CD14-positive monocyte (primary cell): Measurements from ENCODE around the gene WDR33. TPM values are rescaled to one million over a fixed set of nuclear protein-coding genes. Genes with fewer than 3 reads are reported as not detected.

ENCODE experiments used
- DNase-seq, 3 donors: peaks; one replicate each; pipeline ENCODE4 v3.0.0-alpha.2; 2011 to 2022
- H2AFZ ChIP-seq: 2 replicates; pipeline ENCODE4 v1.6.0; 2012; ENCODE audit warnings: mild to moderate bottlenecking, low read depth, low read length, inconsistent platforms; ENCODE audit not compliant: insufficient read depth, poor library complexity, severe bottlenecking
- H3K27ac ChIP-seq, 2 donors: 1 replicate in 1 of 2; 2 replicates in 1 of 2; pipeline ENCODE4 v1.5.1; 2012 to 2013; ENCODE audit warnings: low read length in 2 of 2, control low read depth in 1 of 2, inconsistent platforms in 1 of 2, low read depth in 1 of 2, mild to moderate bottlenecking in 1 of 2
- H3K27me3 ChIP-seq, 2 donors: one replicate each; pipeline versions ENCODE4 v1.6.0 to v1.6.1; 2011 to 2013; ENCODE audit warnings: low read length in 2 of 2; ENCODE audit not compliant: control insufficient read depth in 2 of 2, insufficient read depth in 2 of 2
- H3K36me3 ChIP-seq, 2 donors: replicated peaks in 1 of 2; 1 replicate in 1 of 2; 2 replicates in 1 of 2; pipeline versions ENCODE4 v1.5.1 to v1.6.1; 2012 to 2013; ENCODE audit warnings: low read length in 2 of 2, control low read depth in 1 of 2, inconsistent platforms in 1 of 2, mild to moderate bottlenecking in 1 of 2; ENCODE audit not compliant: insufficient read depth in 2 of 2, control insufficient read depth in 1 of 2
- H3K4me1 ChIP-seq, 2 donors: 1 replicate in 1 of 2; 2 replicates in 1 of 2; pipeline versions ENCODE4 v1.5.1 to v1.6.1; 2012 to 2013; ENCODE audit warnings: low read length in 2 of 2, control low read depth in 1 of 2, inconsistent platforms in 1 of 2, mild to moderate bottlenecking in 1 of 2, moderate library complexity in 1 of 2; ENCODE audit not compliant: insufficient read depth in 2 of 2, control insufficient read depth in 1 of 2
- H3K4me2 ChIP-seq: replicated peaks from 2 replicates; pipeline ENCODE3; 2012; ENCODE audit warnings: low read length, moderate library complexity, mild to moderate bottlenecking; ENCODE audit not compliant: poor library complexity, severe bottlenecking; ENCODE audit errors: extremely low read depth
- H3K4me3 ChIP-seq, 3 experiments: fragments of 200-600 bp in 1 of 3; sonication (generic) in 1 of 3; replicated peaks in 1 of 3; 1 replicate in 2 of 3; 2 replicates in 1 of 3; pipeline ENCODE4 v1.5.1; 2011 to 2013; ENCODE audit warnings: low read length in 3 of 3, mild to moderate bottlenecking in 3 of 3, control low read depth in 2 of 3, low read depth in 2 of 3, inconsistent platforms in 1 of 3, moderate library complexity in 1 of 3
- H3K79me2 ChIP-seq: 2 replicates; pipeline ENCODE4 v1.6.0; 2012; ENCODE audit warnings: mild to moderate bottlenecking, control low read depth, inconsistent platforms, low read length, moderate library complexity; ENCODE audit not compliant: insufficient read depth
- H3K9ac ChIP-seq: 2 replicates; pipeline ENCODE4 v1.6.0; 2017; ENCODE audit warnings: low read length, mild to moderate bottlenecking; ENCODE audit not compliant: insufficient read depth, poor library complexity, severe bottlenecking
- H3K9me3 ChIP-seq, 2 donors: replicated peaks in 1 of 2; 1 replicate in 1 of 2; 2 replicates in 1 of 2; pipeline versions ENCODE4 v1.5.1 to v1.6.1; 2012 to 2013; ENCODE audit warnings: low read length in 2 of 2, control low read depth in 1 of 2; ENCODE audit not compliant: control insufficient read depth in 1 of 2, insufficient read depth in 1 of 2
- H4K20me1 ChIP-seq: 2 replicates; pipeline ENCODE4 v1.6.0; 2012; ENCODE audit warnings: mild to moderate bottlenecking, low read length, control low read depth, moderate library complexity; ENCODE audit not compliant: insufficient read depth
- H3K27ac Mint-ChIP-seq, 7 donors: one replicate each; pipeline ENCODE4 v1.8.0; 2020; ENCODE audit warnings: mild to moderate bottlenecking in 7 of 7, mixed read lengths in 7 of 7, moderate library complexity in 6 of 7, inconsistent platforms in 2 of 7
- H3K27me3 Mint-ChIP-seq, 3 donors: one replicate each; pipeline ENCODE4 v1.8.0; 2021 to 2022; ENCODE audit warnings: low read depth in 3 of 3, mild to moderate bottlenecking in 3 of 3, mixed read lengths in 3 of 3, moderate library complexity in 3 of 3, inconsistent platforms in 1 of 3
- H3K36me3 Mint-ChIP-seq, 2 donors: one replicate each; pipeline ENCODE4 v1.8.0; 2020; ENCODE audit warnings: mixed read lengths in 2 of 2, inconsistent platforms in 1 of 2, mild to moderate bottlenecking in 1 of 2
- H3K4me1 Mint-ChIP-seq: one replicate; pipeline ENCODE4 v1.8.0; 2020; ENCODE audit warnings: mild to moderate bottlenecking, mixed read lengths
- H3K4me3 Mint-ChIP-seq, 2 donors: one replicate each; pipeline ENCODE4 v1.8.0; 2020; ENCODE audit warnings: mild to moderate bottlenecking in 2 of 2, mixed read lengths in 2 of 2, moderate library complexity in 1 of 2
- H3K9me3 Mint-ChIP-seq, 7 donors: one replicate each; pipeline ENCODE4 v1.8.0; 2020 to 2022; ENCODE audit warnings: mixed read lengths in 7 of 7, mild to moderate bottlenecking in 6 of 7, moderate library complexity in 6 of 7, inconsistent platforms in 2 of 7
- WGBS: methylation state at CpG from one replicate; pipeline ENCODE4 v1.1.5; 2013; ENCODE audit warnings: missing lambda C conversion rate; ENCODE audit not compliant: insufficient coverage; 5-methylcytosine and 5-hydroxymethylcytosine counted together
- intact Hi-C, 2 donors: fragments of 100-400 bp; cut with micrococcal nuclease; formaldehyde crosslinking; loops; one replicate each; pipeline versions ENCODE4 v1.15.0 to v1.15.1; 2023
- polyA plus RNA-seq, 3 donors: library from polyadenylated mRNA; depleted of rRNA in 1 of 3; unstranded in 2 of 3; stranded (reverse) in 1 of 3; fragments of 300-500 nt in 2 of 3; fragments of >200 nt in 1 of 3; fragmentation: Illumina TruSeq in 2 of 3; gene quantifications; 1 replicate in 2 of 3; 2 replicates in 1 of 3; pipeline ENCODE4 v1.2.3, GENCODE V29; 2012 to 2021
- TF ChIP-seq, protein P1 (sequence below): fragments of 200-600 bp; IDR thresholded peaks from one replicate; pipeline ENCODE4 v1.8.0; 2022; ENCODE audit warnings: antibody characterized with exemption, mild to moderate bottlenecking

The WDR33 gene
- polyA plus RNA-seq, 3 donors: 12.5 to 19.6 (median 12.6) TPM

DNA sequence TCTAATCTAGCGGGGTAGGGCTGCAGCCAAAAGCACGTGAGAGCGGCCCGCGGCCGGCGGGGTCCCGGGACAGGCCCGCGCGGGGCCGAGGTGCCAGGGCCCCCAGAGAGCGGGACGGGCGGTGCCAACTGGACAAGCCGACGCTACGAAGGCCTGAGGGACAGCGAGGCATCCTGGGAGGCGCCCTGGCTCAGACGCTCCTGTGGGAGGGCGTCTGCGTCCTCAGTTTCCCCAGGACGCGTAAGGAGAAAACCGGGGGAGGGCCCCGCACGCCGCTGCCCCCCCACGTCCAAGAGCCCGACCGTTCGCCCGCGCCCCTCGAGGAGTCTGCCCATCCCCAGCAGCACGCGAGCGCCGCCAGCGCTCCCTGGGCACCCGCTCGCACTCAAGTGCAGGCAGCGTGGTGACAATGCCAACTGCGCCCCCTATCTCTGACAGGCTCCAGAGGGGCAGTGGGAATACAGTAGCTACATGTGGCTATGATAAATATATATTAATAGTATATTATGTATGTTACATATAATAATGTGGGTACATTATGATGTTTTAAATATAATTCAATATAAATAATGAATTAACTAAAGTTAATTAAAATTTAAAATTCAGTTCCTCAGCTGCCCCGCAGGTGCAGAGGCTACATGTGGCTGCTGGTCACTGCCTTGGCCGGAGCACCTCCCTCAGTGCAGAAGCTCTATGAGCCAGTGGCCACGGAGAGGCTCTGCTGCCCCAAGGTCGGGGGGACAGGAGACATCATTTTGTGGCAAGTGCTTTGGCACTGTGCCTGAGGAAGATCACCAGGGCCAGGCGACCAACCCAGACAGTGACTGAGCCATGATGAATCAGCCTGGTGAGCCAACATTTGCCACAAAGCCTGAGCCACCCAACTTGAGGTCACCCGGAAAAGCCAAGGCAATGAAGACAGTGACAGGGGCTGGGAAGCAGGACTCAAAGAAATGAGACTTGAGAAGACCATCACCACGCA is 115.2 kb downstream of the WDR33 start:
- Mint-ChIP-seq H3K4me1 (peaks cover 11% of the 10 kb centered on the region), H3K27me3 (peaks cover 2 to 8% (median 5%) of the 10 kb centered on the region in 3 donors), H3K9me3 (peaks cover 7 to 13% (median 8%) of the 10 kb centered on the region in 7 donors), H3K27ac (peak overlapping the region in 3 of 7 donors; percentile 26 to 37 (median 27)), H3K36me3 (peaks cover 10 to 12% of the 10 kb centered on the region in 2 donors), H3K4me3 (peak overlapping the region in 1 of 2 donors; percentile 51)
- WGBS: 49% methylated on average over 31 of the region's 52 CpGs
- H2AFZ ChIP-seq: peak overlapping the region; percentile 72
- peak; percentile 76 to 88 (median 80) for DNase-seq
- peaks cover 8 to 12% of the 10 kb centered on the region in 2 donors for H3K4me1 ChIP-seq
- intact Hi-C loops: no loop called here
- peak overlapping the region; percentile 40 for H3K9ac ChIP-seq
- H3K4me3 ChIP-seq: peak overlapping the region in 1 of 3 experiments; percentile 36
- H3K4me2 ChIP-seq: peak overlapping the region; percentile 47
- no peaks in the 10 kb centered on the region for H3K36me3 ChIP-seq
- TF ChIP-seq, protein P1, sequence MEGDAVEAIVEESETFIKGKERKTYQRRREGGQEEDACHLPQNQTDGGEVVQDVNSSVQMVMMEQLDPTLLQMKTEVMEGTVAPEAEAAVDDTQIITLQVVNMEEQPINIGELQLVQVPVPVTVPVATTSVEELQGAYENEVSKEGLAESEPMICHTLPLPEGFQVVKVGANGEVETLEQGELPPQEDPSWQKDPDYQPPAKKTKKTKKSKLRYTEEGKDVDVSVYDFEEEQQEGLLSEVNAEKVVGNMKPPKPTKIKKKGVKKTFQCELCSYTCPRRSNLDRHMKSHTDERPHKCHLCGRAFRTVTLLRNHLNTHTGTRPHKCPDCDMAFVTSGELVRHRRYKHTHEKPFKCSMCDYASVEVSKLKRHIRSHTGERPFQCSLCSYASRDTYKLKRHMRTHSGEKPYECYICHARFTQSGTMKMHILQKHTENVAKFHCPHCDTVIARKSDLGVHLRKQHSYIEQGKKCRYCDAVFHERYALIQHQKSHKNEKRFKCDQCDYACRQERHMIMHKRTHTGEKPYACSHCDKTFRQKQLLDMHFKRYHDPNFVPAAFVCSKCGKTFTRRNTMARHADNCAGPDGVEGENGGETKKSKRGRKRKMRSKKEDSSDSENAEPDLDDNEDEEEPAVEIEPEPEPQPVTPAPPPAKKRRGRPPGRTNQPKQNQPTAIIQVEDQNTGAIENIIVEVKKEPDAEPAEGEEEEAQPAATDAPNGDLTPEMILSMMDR: peak; percentile 67
- H4K20me1 ChIP-seq: no peaks in the 10 kb centered on the region
- no peaks in the 10 kb centered on the region for H3K79me2 ChIP-seq
- no peaks in the 10 kb centered on the region for H3K27me3 ChIP-seq
- H3K27ac ChIP-seq: no peak overlapping the region
- peaks cover 5 to 9% of the 10 kb centered on the region in 2 donors for H3K9me3 ChIP-seq

DNA sequence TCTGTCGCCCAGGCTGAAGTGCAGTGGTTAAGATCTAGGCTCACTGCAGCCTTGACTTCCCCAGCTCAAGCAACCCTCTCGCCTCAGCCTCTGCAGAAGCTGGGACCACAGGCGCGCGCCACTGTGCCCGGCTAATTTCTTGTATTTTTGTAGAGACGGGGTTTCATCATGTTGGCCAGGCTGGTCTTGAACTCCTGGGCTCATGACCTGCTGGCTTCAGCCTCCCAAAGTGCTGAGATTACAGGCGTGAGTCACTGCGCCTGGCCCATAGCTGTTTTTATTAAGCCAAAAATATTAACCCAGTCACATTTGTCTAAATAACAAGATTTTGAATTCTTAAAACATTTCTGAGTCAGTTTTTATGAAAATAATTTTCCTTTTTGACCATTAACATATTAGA is 116.0 kb downstream of the WDR33 start:
- H3K4me3 ChIP-seq: no peak overlapping the region
- no peak overlapping the region for H3K4me2 ChIP-seq
- no peaks in the 10 kb centered on the region for H3K27me3 ChIP-seq
- no peaks in the 10 kb centered on the region for H4K20me1 ChIP-seq
- no peaks in the 10 kb centered on the region for H3K79me2 ChIP-seq
- peaks cover under 1 to 6% of the 10 kb centered on the region in 2 donors for H3K4me1 ChIP-seq
- Mint-ChIP-seq H3K4me3 (no peak overlapping the region), H3K27me3 (peaks cover 2 to 8% (median 5%) of the 10 kb centered on the region in 3 donors), H3K27ac (peak overlapping the region in 1 of 7 donors; percentile 6), H3K9me3 (peaks cover 11 to 21% (median 16%) of the 10 kb centered on the region in 7 donors), H3K36me3 (peaks cover 10 to 12% of the 10 kb centered on the region in 2 donors), H3K4me1 (peaks cover 3% of the 10 kb centered on the region)
- no peak for DNase-seq
- H3K36me3 ChIP-seq: no peaks in the 10 kb centered on the region
- H3K27ac ChIP-seq: no peak overlapping the region
- TF ChIP-seq, protein P1: no peak
- H3K9me3 ChIP-seq: peaks cover 12 to 17% of the 10 kb centered on the region in 2 donors
- intact Hi-C loops: no loop called here
- H2AFZ ChIP-seq: peak overlapping the region; percentile 72
- 100% methylated on average over 3 of the region's 9 CpGs for WGBS
- no peak overlapping the region for H3K9ac ChIP-seq
